Stimulated activated CD4-positive, alpha-beta T cell treated with anti-CD3 and anti-CD28 coated beads, Interleukin-12 subunit alpha, Interleukin-12 subunit beta, amount 100 ng/mL, for 48 hours (primary cell): Measurements from ENCODE around the gene ANXA3.
"Not testable (repeated sequence)": the region's sequence is repeated elsewhere in the genome, so short reads cannot be mapped to it uniquely, and the experiment has no call there.

ENCODE experiments used
- DNase-seq, 3 donors: peaks; one replicate each; pipeline ENCODE4 v3.0.0-alpha.2; 2020; ENCODE audit warnings: low read depth in 2 of 3, low spot score in 1 of 3

The ANXA3 gene

DNA sequence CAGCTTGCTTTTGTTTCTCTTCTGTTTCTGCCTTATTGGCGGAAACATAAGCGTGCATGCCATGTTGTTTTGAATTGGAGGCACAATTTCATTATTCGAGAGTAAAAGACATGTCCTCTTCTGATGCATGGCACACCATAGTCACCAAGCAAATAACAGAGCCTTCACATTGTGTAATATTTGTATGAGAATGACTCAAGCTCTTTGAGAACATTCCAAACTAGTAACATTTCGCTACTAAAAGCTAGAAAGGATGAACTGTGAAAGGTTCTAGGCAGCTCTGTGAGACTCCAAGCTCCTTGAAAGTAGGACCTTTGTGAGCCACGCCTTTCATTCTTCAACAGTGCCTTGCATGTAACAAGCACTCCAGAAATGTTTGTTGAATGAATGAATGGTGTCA is 9.2 kb upstream of the ANXA3 start:
- no peak for DNase-seq

DNA sequence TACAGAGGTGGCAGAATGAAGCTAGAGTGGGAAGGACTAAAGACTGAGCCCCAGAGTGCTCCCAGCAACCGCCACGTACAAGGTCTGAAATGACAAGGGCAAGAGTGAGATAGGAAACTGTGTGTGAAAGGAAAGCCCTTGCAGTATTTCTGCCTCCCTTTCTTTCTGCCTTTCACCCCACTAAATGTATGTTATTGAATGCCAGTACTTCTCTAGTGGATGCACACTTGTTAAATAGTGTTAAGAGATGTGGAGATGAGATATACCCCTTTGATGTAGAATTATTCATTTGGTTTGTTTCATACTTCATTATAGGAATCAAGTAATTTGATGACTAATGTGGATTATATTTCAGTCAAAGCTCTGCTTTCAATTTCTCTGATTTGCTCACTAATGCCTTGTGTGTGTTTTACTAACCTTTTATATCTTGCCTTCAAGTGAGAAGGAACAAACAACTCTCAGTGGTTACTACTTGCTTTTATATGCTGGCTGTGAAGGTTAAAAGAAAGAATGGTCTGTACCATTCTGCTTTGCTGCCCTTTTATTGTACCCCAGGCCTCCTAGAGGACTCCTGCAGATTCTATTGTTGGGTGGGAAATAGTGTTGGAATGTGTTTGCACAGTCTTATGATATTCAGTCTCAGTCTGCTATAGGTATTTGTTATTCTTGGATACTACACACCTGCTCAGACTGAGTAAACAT is 8.0 kb upstream of the ANXA3 start:
- DNase-seq: no peak

DNA sequence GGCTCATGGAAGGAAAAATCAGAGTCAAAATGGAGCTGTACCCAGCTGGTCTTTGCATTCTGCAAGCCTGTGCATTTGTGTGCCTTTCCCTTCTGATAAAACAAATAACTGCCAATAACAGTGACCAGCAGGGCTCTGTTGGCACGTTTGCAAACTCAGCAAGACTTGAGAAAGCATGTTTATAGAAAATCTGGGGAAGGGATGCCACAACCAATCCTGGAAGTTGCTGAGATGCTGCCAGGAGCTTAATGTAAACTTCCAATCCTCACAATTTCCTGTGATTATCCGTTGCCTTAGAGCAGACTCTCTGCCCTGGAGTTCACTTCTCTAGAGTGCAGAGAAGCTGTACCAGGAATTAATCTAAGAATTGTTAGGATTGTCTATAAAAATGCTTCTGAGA is 6.9 kb upstream of the ANXA3 start:
- DNase-seq: no peak

DNA sequence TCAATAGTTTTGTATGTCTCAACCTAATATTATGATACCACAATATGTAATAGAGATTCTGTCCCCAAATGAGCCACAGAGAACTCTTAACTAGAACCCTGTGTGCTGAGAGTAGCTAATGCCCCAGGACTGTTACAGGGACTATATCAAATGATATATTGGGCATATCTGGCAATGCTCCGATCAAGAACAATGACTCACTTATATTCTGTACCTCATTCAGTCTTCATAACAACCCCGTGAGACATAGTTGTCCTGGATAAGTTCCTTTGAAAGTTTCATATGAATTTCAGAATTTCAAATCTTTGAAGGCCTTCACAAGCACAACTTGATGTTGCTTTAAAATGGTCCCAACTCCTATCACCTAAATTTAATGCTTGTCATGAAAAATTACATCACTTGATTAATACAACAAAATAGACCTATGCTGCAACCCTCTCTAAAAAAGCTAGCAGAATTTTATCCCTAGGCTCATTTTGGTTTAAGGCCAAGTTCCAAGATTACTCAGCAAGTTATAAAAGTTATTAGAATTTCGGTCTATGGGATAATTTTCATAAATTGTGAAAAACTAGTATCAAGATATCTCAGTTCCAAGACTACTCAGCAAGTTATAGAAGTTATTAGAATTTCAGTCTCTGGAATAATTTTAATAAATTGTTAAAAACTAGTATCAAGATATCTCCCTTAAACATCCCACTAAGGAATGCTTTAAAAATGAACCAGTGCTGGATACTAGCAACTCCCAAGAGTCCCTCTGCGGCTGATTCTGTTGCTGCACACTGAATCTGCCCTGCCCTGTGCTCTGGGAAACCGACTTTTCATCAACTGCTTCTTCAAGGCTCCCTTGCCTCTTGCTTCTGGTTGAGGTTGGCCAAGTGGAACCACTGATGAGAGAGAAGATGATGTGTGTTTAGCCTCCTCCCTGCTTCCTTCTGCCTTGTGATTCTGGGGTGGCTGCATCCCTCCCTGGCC is 6.0 kb upstream of the ANXA3 start:
- no peak for DNase-seq

DNA sequence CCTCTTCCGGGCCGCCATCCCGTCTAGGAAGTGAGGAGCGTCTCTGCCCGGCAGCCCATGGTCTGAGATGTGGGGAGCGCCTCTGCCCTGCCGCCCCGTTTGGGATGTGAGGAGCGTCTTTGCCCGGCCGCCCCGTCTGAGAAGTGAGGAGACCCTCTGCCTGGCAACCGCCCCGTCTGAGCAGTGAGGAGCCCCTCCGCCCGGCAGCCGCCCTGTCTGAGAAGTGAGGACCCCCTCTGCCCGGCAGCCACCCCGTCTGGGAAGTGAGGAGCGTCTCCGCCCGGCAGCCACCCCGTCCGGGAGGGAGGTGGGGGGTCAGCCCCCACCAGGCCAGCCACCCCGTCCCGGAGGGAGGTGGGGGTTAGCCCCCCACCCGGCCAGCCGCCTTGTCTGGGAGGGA is 3.7 kb upstream of the ANXA3 start:
- not testable (repeated sequence) for DNase-seq

DNA sequence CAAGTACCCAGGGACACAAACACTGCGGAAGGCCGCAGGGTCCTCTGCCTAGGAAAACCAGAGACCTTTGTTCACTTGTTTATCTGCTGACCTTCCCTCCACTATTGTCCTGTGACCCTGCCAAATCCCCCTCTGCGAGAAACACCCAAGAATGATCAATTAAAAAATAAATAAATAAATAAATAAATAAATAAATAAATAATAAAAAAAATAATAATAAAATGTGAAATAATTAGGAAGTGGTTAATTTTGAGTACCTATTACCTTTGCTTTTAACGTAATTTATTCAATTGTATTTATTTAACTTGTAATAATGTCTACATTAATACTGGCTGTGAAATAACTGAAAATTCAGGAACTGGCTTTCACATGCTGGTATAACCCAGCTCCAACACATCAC is 2.7 kb upstream of the ANXA3 start:
- not testable (repeated sequence) for DNase-seq

DNA sequence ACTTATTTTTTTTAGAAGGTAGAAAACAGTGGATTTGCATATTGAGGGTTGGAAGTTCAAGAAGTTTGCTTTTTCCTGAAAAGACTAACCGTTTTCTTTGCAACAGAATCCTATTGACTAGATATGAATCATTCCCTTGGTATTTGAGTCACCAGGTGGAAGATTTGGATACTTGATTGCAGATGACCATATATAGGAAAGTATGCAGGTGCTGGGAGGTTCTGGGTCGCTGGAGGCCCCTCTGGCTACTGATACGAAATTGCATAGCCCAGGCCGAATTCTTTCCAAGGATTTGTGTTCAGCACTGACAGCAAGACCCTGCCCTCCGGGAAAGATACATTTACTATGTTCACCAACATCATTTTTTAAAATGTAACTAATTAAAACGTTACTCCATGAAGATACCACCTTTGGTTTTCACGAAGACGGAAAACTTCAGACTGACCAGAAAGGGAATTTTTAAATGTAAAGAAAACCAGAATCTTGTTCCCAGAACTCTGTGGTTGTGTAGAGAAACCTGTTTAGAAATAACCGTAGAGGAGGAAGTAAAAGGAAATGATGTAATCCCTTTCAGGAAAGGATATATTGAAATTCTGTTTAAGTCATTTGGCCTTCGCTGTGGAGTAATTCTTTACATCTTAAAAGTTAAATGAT is 946 bp downstream of the ANXA3 start:
- DNase-seq: no peak

DNA sequence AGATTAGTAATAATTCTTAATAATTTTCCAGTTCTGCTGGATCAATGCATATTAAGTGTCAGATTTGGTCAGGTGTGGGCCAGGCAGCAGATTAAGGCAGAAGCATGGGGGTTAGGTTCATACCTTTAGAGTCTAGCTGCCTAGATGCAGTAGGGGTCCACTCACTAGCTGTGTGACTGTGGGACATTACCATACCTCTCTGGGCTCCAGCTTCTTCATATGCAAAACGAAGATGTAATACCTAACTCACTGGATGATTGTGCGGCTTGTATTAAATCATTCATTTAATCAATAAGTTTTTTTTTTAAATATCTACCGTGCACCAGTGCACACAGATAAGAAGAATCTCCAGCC is 1.4 kb downstream of the ANXA3 start:
- DNase-seq: no peak

DNA sequence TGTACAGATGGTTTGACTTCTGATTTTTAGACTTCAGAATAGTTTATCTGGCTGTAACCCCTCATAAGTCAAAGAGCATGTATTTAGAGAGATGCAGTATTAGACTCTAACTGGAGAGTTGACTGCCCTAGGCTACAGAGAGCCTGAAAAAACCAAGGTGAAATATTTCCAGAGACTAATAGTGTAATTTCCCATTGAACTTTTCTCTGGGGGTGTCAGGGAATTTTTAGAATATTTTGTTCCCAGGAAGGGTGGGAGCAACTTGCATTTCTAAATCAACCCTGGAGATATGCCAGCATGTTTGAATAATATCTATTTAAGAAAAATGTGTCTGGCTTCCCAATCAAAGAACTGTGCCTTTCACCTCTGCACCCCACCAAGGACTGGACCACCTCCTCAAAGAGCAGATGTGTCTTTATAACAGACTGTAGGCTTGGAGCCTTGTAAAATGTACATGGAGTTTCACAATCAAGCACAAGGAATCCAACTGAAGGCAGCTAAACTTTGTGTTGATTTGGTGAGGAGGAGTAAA is 2.0 kb downstream of the ANXA3 start:
- no peak for DNase-seq

DNA sequence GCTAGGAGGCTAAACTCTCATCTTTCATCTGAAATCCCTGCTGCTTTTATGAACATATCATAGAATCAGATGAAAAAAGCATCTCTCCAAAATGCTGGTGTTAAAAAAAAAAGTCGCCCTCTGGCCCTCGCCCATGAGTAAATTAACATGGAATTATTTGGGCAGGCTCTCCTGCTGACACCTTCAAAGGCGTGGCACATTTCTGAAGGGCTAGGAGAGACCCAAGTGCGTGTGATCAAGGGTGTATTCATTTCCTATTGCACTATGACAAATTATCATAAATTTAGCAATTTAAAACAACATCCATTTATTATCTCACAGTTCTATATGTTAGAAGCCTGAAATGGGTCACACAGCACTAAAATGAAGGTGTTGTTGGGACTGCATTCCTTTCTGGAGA is 5.1 kb downstream of the ANXA3 start:
- DNase-seq: no peak

DNA sequence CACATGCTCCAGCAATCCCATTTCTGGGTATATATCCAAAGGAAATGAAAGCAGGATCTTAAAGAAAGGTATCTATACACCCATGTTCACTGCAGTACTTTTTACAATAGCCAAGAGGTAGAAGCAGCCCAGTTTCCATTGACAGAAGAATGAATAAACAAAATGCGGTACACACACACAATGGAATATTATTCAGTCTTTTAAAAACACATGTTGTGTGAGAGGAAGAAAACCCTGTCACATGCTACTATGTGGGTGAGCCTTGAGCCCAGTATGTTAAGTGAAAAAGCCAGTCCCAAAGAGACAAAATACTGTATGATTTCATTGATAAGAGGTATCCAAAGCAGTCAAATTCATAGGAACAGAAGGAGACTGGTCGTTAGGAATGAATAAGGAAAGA is 6.3 kb downstream of the ANXA3 start:
- DNase-seq: no peak

DNA sequence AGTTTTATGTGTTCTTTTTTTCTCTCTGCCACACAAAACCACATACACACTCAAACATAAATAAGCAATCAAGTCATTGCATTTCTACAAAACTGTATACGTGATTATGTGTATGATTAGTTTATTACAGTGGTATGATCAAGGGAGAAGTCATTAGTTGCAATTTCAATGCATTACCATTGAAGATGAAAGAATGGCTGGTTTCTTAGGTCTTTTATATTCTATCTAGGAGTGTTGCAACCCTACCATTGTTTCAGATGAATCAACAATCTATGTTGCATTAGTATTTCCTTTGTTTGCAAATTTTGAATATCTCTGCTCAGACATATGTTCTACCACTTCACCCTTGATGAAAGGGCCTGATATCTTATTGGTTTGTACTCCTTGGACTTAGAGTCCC is 6.8 kb downstream of the ANXA3 start:
- DNase-seq: no peak

DNA sequence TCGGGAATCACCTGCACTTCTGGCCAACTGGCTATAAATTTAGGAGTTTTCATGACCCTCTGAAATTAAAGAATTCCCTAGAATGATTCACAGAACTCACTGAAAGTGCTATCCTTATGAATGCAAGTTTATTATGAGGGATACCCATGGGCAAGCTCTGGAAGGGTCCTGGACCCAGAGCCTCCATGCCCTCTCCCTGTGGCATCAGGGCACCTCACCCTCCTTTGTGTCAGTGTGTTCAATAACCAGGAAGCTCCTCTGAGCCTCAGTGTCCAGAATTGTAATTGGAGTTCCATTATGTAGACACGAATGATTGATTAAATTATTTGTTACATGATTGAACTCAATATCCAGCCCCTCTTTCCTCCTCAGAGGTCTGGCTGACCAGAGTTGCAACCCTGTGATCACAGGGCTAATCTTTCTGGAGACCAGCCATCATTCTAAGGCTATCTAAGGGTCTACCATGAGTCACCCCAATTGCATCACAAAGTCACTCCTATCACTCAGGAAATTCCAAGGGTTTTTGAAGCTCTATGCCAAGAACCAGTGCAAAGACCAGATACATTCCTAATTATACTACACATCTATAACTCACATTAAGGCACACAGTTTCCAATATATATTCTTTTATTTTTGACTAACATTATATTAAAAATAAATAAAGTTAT is 8.9 kb downstream of the ANXA3 start:
- DNase-seq: no peak

DNA sequence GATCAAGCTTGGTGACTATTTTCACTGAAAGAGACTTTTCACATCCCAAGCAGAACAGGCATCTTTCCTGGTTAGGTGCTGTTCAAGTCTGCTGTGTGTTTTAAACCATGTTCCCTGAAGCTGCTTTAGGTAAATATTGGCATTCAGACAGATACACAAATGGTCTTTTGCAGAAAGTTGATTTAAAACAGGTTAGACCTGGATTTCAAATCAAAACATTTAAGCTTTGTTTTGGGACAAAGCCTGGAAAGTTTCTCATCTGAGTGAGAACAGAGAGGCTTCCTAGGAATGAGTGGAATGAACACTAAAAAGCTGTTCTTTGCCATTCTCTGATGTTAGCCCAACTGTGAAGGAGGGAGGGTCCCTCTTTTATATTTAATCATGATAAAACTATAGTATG is 10.1 kb downstream of the ANXA3 start:
- no peak for DNase-seq

DNA sequence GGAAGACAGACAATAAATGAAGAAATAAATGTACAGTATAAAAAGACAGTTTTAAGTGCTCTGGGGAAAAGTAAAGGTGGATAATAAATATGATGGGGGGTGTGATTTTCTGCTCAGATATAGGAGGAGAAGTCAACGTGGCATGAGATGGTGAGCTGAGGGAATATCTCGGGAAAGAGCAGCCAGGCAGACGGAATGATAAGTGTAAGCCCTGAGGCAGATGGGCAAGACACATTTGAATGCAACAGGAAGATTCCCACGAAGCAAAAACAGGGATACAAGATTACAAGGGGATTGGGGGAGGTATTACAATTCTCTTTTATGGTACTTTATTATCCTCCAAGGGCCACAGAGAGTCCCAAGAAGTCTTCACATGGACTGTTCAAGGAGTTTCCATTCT is 11.1 kb downstream of the ANXA3 start:
- DNase-seq: no peak

DNA sequence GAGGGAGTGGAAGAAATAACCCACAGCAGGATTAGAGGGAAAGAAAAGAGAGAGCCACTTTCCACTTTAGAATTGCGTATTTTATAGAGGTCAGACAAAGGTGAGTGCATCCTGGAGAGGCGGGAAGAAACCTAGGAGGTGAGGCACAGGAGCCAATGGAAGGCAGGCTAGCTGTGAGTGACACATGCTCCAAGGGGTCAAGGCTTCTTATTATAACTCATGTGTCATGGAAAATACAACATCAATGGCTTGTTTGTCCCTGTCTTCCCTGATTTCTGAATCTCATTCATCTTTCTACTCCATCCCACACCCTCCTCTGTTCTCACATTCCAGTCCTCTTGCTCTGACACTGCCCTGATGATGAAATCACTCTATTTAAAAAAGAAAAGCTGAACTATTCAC is 14.4 kb downstream of the ANXA3 start:
- DNase-seq: no peak

DNA sequence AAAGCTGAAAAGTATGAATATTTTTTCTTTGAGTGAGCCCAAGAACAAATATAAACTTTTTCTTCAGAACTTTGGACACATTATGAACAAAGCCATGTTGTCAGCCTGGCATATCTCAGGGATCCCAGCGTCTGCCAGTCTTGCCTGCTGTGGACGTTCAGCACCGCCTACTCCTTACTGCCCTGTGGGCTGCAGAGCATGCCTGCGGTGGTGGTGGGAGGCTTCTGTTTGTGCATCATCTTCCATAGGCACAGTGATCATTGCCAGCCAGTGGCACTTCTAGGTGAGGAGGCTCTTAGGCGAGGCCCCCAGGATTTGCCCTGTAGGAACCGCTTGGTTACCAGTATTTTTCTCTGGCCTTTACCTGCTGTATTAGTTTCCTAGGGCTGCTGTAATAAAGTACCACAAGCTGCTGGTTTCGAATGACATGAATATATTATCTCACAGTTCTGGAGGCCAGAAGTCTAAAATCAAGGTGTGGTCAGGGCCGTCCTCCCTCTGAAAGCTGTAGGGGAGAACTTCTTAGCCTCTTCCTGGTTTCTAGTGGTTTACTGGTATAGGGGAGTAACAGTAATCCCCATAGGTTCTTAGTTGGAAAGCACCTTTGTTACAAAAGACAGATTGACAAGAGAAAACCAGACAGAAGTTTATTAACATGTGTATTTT is 15.4 kb downstream of the ANXA3 start:
- no peak for DNase-seq

DNA sequence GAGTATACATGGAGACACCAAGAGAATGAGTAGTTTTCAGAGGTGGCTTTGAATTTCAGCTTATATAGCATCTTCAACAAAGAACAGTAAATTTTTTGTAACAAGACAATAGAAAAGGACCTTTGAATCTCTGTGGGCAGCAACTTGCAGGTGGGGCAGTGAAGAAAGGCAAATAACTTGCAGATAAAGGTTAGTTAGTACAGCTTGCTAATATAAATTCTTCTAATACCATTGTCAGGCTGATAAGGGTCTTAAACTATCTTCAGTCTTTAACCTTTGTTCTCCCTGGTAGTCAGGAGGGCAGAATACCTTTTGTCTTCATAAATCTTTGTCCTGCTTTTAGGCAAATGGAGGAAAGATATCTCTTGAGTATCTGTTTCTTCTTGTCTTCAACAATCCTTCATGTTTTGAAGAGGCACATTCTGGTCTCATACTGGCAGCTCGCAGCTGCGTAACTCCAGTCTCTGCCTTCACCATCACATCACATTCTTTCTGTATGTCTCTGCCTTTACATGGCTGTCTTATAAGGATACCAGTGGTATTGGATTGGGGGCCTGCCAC is 16.0 kb downstream of the ANXA3 start:
- DNase-seq: no peak

DNA sequence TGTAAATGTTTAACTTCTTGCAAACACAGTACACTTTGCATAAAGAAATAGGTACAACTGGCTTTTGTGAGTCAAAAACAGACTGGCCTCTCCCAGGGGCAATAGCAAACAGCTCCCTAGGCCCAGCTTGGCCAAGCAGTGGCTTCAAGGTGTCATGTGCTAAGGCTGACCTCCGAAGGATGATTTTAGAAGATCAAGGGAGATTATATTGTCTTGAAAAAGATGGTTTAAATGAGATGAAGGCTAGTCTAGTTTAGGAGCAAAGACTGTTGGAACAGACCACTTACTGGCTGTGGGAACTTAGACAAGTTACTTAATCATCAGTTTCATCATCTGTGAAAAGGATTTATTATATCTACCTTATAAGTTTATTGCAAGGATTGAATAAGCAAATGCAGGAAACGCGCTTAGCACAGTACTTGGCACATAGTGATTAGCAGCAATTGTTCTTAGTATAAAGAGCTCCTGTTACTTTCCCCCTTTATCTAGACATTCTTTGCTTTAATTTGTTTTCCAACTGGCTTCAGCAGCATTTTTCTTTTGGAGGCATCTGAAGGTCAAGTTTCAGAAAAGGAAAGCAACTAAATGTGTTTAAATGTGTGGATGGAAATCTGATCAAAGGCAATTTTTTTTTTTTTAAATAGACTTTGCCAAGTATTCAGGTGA is 17.2 kb downstream of the ANXA3 start:
- no peak for DNase-seq

DNA sequence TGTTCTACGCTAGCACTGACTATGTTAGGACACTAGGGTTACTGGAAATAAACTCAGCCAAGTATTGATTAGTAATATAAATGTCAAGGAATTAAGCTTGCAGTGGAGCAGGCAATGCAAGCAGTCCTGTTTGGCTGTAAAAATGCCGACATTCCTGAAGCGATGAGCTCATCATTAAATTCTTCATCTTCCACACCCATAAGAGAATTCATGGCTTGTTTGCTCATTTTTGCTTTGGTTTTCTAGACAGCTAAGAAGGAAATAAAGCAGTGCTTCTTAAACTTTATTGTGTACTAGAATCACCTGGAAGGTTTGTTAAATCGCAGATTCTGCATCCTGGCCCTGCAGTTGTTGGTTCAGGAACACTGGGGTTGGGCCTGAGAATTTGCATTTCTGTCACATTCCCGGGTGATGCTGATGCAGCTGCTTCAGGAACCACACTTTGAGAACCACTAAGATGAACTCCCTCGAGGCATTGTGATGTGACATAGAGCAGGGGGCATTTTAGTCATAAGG is 17.8 kb downstream of the ANXA3 start:
- no peak for DNase-seq
